ENCODE data around the gene GFRA4. TPM values are rescaled to one million over a fixed set of nuclear protein-coding genes. Genes with fewer than 3 reads are reported as not detected.

GFRA4 gene
- total RNA-seq, 4 donors from 2014 or later, result not detected

- ATAC-seq (ENCODE audit: low FRiP score) (no peak), DNase-seq (ENCODE audit: low spot score) (no peak)
- TF ChIP-seq CTCF (IDR thresholded peaks at IDR 0.05), result no peak
Observed at GRCh38 chr20:3667434-3668037, 4.3 kb upstream of the GFRA4 start.

DNA sequence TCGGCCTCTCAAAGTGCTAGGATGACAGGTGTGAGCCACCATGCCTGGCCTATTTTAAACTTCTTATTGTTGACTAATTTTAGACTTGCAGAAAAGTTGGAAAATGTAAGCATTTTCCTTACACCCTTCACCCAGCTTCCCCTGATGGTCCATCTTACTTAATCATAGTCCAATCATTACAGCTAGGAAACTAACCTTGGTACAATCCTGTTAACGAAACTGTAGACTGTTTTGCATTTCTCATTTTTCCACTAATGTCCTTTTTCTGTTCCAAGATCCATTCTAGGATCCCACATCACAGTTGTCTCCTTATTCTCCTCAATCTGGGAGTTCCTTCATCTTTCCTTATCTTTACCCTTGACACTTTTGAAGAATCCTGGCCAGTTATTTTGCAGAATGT is 659 bp upstream of the GFRA4 start:
- DNase-seq (ENCODE audit: low spot score), result no peak
- ATAC-seq (ENCODE audit: low FRiP score), result no peak
- no peak for TF ChIP-seq CTCF (IDR thresholded peaks at IDR 0.05)

- no peak for ATAC-seq (ENCODE audit: low FRiP score)
- no peak for DNase-seq (ENCODE audit: low spot score)
Observed at GRCh38 chr20:3661814-3662665, 1.2 kb downstream of the GFRA4 start.

DNA sequence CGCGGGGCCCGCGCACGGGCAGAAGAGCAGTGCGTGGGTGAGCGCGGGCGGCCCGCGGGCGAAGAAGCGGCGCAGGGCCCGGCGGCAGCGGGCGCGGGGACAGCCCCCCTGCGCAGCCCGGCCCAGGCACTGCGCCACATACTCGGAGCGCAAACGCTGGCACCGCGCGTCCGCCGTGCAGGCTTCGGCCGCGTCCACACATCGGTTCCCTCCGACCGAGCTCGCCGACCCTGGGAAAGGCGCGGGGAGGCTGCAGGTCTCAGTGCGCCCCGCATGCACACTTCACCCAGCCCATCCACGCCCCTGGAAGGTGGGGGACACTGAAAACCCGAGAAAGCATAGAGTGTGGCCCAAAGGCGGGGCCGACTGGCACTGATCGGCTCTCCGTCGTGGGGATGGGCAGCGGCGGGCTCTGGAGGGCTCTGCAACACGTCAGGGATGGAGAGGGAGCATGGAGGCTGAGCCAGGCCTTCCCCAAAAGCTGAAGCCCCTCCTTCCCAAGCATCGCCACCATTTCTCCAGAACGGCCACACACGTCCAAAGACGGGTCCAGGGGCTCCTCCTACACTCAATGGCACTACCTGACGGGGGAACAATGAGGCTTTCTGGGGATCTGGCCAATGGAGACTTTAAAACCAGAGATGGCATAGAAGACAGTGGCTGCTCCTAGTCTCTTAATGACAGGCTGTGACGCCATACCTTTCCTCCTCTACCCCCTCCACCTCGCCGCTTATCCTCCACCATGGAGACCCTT is 2.0 kb downstream of the GFRA4 start:
- DNase-seq (ENCODE audit: low spot score), result no peak
- TF ChIP-seq CTCF (IDR thresholded peaks at IDR 0.05), result no peak
- no peak for ATAC-seq (ENCODE audit: low FRiP score)

More at GRCh38 chr20:3661814-3662665, 1.2 kb downstream of the GFRA4 start:
- TF ChIP-seq CTCF (IDR thresholded peaks at IDR 0.05), result no peak

DNA sequence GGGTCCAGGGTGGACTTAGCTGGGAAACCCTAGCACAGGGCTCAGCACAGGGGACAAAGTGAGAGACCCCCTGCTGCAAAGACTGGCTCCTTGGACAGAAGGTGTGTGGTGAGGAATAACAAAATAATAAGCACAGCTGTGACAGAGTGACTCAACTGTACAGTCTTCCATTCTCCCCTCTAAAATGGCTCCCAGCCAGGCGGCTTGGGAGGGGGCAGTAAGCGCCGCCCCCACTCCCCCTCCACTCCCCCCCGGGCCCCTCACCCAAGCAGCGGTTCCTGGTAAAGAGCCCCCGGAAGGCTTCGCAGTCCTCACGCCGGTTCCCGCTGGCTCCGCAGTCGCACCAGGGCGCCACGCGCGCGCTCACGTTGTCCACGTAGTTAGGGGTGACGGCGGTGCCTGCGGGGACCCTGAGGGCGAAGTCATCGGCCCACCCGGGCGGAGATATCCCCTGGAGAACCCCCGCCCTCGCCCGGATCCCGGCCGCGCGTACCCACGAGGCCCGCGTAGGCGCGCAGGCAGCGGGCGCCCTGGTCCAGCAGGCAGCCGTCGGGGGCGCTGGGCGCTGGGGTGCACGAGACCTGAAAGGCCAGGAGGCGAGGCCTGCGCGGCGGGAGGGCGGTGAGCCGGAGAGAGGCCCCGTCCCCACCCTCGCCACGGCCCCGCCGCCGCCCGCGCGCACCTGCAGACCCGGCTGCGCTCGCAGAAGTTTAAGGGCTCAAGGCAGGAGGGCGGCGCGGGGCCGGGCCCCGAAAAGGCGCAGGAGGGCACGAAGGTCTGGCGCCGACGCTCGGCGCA is 2.7 kb downstream of the GFRA4 start:
- DNase-seq (ENCODE audit: low spot score) (no peak), ATAC-seq (ENCODE audit: low FRiP score) (no peak)
- TF ChIP-seq CTCF (IDR thresholded peaks at IDR 0.05), result no peak

- ATAC-seq (ENCODE audit: low FRiP score) (no peak), DNase-seq (ENCODE audit: low spot score) (peak; percentile 11)
- no peak for TF ChIP-seq CTCF (IDR thresholded peaks at IDR 0.05)
Observed at GRCh38 chr20:3659492-3660261, 3.5 kb downstream of the GFRA4 start.

Measured in omental fat pad (tissue), 4 donors.